ENCODE data around the gene ESRP2. TPM values are rescaled to one million over a fixed set of nuclear protein-coding genes. Genes with fewer than 3 reads are reported as not detected.

Gene ESRP2
- total RNA-seq, 2 experiments from 2014 or later, result not detected

DNA sequence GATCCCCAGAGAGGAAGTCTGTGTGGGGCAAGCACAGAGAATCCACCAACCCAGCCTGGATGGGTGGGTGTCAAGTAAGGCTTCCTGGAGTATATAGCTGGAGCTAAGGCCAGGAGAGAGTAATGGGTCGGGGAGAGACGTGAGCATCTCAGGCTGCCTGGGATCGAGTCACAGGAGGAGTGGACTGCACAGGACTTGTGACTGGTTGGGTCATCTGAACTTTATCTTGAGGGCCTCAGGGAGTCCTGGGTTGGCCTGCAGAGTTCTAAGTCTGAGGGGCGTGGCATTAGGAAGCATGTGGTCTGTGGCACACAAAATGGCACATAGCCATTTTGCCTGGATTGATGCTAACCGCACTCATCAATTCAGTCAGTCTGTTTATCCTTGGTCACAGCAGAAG is 10.7 kb upstream of the ESRP2 start:
- DNase-seq, result no peak
- POLR2A ChIA-PET, result interaction anchor here (0.6 to 2.3 kb wide), 4 partner anchors 11 to 73 kb away, joined by 3 to 9 read pairs (median 4); partner anchors contain the start of genes ESRP2, PRMT7 and SLC7A6OS
- no peaks in the 10 kb centered on the region for H3K9me3 Mint-ChIP-seq
- CTCF ChIA-PET, result interaction anchor here (1.4 to 3.3 kb wide), 2 partner anchors 15 to 17 kb away, joined by 4 to 19 read pairs; partner anchors contain the start of gene SLC7A6
- no peak overlapping the region for H3K27ac Mint-ChIP-seq
- H3K36me3 Mint-ChIP-seq (ENCODE audit: low read depth), result peaks cover 3% of the 10 kb centered on the region
- peaks cover 1% of the 10 kb centered on the region for H3K27me3 Mint-ChIP-seq
- peaks cover 23% of the 10 kb centered on the region for H3K4me1 Mint-ChIP-seq
- no peak overlapping the region for H3K4me3 Mint-ChIP-seq

DNA sequence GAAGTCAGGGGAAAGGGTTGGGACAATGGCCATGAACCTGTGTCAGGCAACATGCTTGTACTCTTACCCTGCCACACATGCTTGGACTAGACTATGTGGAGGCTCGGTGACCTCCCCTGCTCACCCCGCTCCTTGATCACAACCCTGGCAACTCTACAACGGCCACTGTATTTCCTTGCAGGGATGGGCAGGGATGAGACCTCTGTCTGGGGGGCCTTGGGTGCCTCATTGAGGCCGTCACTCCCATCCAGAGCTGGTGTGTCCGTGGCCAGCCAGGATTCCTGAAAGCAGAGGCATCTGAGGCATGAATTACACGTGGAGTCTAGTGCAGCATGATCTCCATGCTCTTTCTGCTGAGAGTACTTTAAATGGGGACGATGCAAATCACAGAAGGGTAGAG is 10.2 kb upstream of the ESRP2 start:
- ChIA-PET POLR2A (interaction anchor here (1.1 to 2.3 kb wide), 4 partner anchors 10 to 65 kb away, joined by 3 to 9 read pairs (median 6); partner anchors contain the start of genes ESRP2, PRMT7 and SLC7A6OS), CTCF (interaction anchor here (1.2 to 3.6 kb wide), 4 partner anchors 15 to 83 kb away, joined by 3 to 19 read pairs (median 10); partner anchors contain the start of genes PRMT7 and SLC7A6)
- peaks cover 1% of the 10 kb centered on the region for H3K27me3 Mint-ChIP-seq
- DNase-seq, result no peak
- H3K4me1 Mint-ChIP-seq, result peaks cover 23% of the 10 kb centered on the region
- H3K4me3 Mint-ChIP-seq, result peak overlapping the region; percentile 96
- peaks cover 3% of the 10 kb centered on the region for H3K36me3 Mint-ChIP-seq (ENCODE audit: low read depth)
- H3K27ac Mint-ChIP-seq, result no peak overlapping the region
- H3K9me3 Mint-ChIP-seq, result no peaks in the 10 kb centered on the region

DNA sequence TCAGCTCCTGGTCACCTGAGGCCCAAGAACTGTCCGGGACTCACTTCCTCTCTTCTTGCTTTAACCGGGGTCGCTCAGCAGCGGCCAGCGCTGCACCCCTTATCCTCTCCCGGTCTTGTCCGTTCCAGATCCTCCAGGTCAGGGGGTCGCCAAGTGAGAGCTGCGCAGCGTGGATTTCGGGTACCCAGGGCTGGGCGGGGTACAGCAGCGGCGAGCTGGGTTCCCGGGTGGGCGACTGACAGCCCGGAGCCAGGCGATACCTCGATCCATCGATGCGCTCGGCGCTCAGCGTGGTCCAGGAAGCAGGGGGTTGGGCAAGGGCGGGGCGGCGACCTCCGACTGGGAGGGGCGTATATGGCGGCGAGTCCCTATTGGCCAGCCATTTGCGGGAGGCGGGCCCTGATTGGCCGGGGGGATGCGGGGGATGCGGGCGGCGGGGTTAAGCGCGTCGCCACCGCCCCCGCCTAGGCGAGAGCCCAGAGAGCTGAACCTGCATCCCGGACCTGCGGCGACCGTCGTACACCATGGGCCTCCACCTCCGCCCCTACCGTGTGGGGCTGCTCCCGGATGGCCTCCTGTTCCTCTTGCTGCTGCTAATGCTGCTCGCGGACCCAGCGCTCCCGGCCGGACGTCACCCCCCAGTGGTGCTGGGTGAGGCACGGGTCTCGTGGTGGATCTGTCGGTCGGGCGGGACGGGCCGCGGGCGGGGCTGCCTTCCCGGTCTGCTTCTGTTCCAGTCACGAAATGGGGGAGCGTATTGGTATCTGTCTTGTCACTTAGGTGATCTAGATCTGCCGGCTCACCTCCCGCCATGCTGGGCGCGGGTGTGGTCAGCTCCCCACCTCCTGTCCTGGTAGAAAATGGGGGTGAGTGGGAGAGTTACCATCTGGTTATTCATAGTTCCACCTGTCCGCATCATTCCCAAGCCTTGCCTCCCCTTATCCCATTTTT is 9.3 kb upstream of the ESRP2 start, which contains the start of gene PLA2G15:
Gene PLA2G15, plus strand, starts transcription at position 471 of the 951 bp plus-strand sequence. Its CDS starts 54 bp downstream, at position 525.
- POLR2A ChIA-PET, result interaction anchor here (0.7 to 2.3 kb wide), 11 partner anchors 9 to 411 kb away, joined by 3 to 11 read pairs (median 4); partner anchors contain the start of genes ESRP2, PRMT7, SLC7A6 and SLC7A6OS
- peak within 1 kb of the TSS; percentile 96 for H3K4me3 Mint-ChIP-seq
- peak within 1 kb of the TSS; percentile 79 for H3K27ac Mint-ChIP-seq

DNA sequence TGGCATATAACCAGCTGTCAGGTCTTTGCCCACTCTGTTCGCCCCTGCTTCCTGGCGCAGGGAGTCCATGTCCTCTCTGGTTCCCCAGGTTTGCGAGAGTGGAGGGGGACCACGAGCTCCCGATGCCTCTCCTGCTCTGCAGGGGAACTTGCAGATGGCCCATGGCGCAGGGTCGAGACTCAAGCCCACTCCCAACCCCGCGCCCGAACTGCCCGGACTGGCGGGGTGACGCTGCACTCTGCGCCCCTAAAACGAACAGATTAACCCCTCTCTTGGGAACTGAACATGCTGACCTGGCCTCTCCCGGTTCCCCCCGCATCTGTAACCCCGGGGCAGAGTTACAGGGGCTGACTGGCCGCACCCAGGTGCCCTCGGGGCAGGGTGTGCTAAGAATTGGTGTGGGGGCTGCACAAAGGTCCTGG is 8.6 kb upstream of the ESRP2 start:
- H3K36me3 Mint-ChIP-seq (ENCODE audit: low read depth), result no peaks in the 10 kb centered on the region
- CTCF ChIA-PET, result interaction anchor here (0.7 to 3.6 kb wide), 5 partner anchors 13 to 84 kb away, joined by 5 to 19 read pairs (median 8); partner anchors contain the start of gene SLC7A6
- peaks cover 1% of the 10 kb centered on the region for H3K27me3 Mint-ChIP-seq
- POLR2A ChIA-PET, result interaction anchor here (0.9 to 2.3 kb wide), 7 partner anchors 8 to 308 kb away, joined by 3 to 11 read pairs (median 4); partner anchors contain the start of genes ESRP2, PRMT7, PSMB10 and SLC7A6
- peaks cover 25% of the 10 kb centered on the region for H3K4me1 Mint-ChIP-seq
- H3K27ac Mint-ChIP-seq, result peak overlapping the region; percentile 79
- DNase-seq, result no peak
- no peaks in the 10 kb centered on the region for H3K9me3 Mint-ChIP-seq
- peak overlapping the region; percentile 96 for H3K4me3 Mint-ChIP-seq

More for the DNA sequence above, 9.3 kb upstream of the ESRP2 start, which contains the start of gene PLA2G15:
- Mint-ChIP-seq H3K36me3 (ENCODE audit: low read depth) (no peaks in the 10 kb centered on the region), H3K4me1 (peaks cover 23% of the 10 kb centered on the region), H3K27me3 (peaks cover 1% of the 10 kb centered on the region), H3K9me3 (no peaks in the 10 kb centered on the region)
- CTCF ChIA-PET, result interaction anchor here (0.9 to 3.6 kb wide), 5 partner anchors 13 to 83 kb away, joined by 3 to 19 read pairs (median 8); partner anchors contain the start of genes PRMT7 and SLC7A6
- DNase-seq, result peak; percentile 96

DNA sequence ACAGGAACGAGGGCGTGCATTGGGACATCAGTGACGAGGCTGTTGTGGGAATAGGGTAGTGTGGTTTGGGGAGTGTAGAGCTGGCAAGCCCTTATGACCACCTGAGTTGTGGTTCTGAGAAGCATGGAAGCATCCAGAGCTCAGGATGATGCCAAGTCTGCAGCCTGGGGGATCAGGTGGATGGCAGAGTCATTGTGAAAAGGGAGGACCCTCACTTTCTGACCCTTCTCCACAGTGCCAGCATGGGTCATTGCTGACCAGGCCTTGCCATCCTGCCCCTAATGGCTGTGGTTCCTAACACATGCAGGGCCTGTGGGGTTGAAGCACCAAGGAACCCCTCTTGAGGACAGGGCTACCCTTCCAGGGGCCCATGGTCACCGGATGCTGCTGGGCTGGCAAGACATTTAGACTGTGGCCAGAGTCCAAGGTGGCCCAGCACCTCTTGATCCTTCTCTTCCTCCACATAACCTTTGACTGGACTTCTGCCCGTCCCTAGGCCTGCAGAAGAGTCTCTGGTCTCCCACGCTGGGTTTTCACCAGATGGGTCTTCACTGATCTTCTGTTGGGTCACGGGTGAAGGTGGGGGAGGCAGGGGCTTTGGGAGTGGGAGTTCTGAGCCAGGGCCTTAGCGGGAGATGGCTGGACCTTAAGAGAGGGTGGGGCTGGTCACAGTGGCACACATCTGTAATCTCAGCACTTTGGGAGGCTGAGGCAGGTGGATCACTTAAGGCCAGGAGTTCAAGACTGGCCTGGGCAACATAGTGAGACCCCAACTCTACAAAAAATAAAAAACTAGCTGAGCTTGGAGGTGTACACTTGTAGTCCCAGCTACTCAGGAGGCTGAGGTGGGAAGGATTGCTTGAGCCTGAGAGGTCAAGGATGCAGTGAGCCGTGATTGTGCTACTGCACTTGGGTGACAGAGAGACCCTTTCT is 7.3 kb upstream of the ESRP2 start:
- no peak for DNase-seq
- Mint-ChIP-seq H3K9me3 (no peaks in the 10 kb centered on the region), H3K27ac (no peak overlapping the region), H3K4me3 (peak overlapping the region; percentile 96), H3K27me3 (peaks cover 1% of the 10 kb centered on the region), H3K4me1 (peaks cover 30% of the 10 kb centered on the region), H3K36me3 (ENCODE audit: low read depth) (no peaks in the 10 kb centered on the region)
- ChIA-PET CTCF (interaction anchor here (0.7 to 3.6 kb wide), 8 partner anchors 15 to 1045 kb away, joined by 3 to 19 read pairs (median 6); partner anchors contain the start of gene SLC7A6), POLR2A (interaction anchor here (0.6 to 0.7 kb wide), 2 partner anchors 33 to 139 kb away, joined by 3 to 5 read pairs; no protein-coding TSS in a partner anchor)

DNA sequence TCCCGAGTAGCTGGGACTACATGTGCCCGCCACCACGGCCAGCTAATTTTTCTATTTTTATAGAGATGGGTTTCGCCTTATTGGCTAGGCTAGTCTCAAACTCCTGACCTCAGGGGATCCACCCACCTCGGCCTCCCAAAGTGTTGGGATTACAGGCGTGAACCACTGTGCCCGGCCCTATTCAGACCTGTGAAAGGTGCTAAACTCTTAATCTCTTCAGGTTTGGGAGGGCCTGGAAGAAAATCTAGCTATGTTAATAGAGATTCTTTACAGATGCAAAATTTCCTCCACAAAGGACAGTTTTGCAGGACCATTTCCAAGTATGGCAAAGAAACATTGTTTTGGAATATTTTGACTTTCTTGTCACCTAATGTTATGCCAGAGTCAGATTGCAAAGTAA is 6.2 kb upstream of the ESRP2 start:
- no peak for DNase-seq
- Mint-ChIP-seq H3K4me1 (peaks cover 39% of the 10 kb centered on the region), H3K27ac (no peak overlapping the region), H3K36me3 (ENCODE audit: low read depth) (no peaks in the 10 kb centered on the region), H3K9me3 (no peaks in the 10 kb centered on the region), H3K4me3 (no peak overlapping the region), H3K27me3 (peaks cover 1% of the 10 kb centered on the region)
- CTCF ChIA-PET, result interaction anchor here (0.7 to 3.6 kb wide), 6 partner anchors 20 to 1046 kb away, joined by 3 to 15 read pairs (median 4); partner anchors contain the start of gene SLC7A6
- POLR2A ChIA-PET, result no interaction called here

DNA sequence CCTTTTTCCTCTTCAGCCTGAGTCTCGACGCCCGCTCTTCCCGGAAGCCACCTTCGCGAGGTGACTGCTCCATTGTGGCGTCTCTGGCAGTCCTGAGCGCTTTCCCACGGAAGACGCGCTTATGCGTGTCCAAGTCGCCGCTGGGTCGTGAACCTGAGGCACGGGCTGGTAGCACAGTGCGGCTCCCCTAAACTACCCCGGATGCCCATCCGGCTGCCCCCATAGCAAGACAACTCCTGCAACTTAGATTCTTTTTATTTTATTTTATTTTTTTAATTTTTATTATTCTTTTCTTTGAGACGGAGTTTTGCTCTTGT is 2.1 kb upstream of the ESRP2 start:
- CTCF ChIA-PET, result interaction anchor here (1.2 to 2.4 kb wide), 4 partner anchors 10 to 90 kb away, joined by 4 to 12 read pairs (median 7); partner anchors contain the start of gene SLC7A6
- POLR2A ChIA-PET, result interaction anchor here (1.8 kb wide), 1 partner anchor 73 kb away, joined by 4 read pairs; the partner anchor contains the start of genes PRMT7 and SLC7A6OS
- Mint-ChIP-seq H3K9me3 (no peaks in the 10 kb centered on the region), H3K36me3 (ENCODE audit: low read depth) (peaks cover 3% of the 10 kb centered on the region), H3K4me1 (peaks cover 32% of the 10 kb centered on the region), H3K4me3 (peak overlapping the region; percentile 96), H3K27ac (peak overlapping the region; percentile 85), H3K27me3 (peaks cover 4% of the 10 kb centered on the region)
- DNase-seq, result no peak

DNA sequence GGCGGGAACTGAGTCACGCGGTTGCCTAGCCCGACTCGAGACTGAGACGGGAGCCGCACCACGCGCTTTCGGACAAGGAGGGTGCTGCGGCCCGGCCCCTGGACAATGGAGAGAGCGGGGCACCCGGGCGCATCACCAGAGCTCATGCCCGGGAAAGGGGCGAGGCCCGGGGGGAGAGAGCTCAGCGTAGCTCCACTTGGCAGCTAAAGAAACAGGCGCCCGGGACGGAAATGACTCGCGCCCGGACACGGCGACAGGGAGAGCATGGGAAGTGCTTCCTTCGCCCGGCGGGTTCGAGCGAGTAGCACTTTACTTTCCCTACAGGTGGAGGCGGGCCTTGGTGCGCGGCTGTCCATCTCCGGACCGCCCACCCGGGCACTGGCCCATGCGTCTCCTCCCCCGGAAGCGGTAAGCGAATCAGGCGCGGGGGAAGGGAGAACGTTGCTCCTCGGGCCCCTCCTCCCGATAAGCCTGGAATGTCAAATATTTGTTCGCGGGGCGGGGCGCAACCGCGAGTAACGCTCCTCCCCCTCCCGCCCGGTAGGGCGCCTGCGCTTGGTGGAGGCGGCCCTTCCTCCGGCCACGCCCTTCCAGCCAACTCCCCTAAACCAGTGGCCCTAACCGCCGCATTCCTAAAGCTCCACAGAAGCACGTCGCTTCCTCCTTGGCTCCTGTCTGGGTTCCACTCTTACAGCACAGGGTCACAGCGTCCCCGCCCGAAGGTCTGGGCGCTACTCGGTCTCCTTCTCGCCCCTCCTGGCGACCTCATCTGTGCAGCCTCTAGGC is 1.5 kb upstream of the ESRP2 start:
- H3K27ac Mint-ChIP-seq, result peak overlapping the region; percentile 85
- peaks cover 4% of the 10 kb centered on the region for H3K27me3 Mint-ChIP-seq
- POLR2A ChIA-PET, result interaction anchor here (0.9 to 1.9 kb wide), 3 partner anchors 8 to 118 kb away, joined by 3 to 9 read pairs (median 4); partner anchors contain the start of genes PLA2G15, PRMT7 and SLC7A6OS
- CTCF ChIA-PET, result interaction anchor here (0.8 to 2.4 kb wide), 6 partner anchors 24 to 144 kb away, joined by 3 to 12 read pairs (median 6); partner anchors contain the start of gene SLC7A6
- peaks cover 5% of the 10 kb centered on the region for H3K36me3 Mint-ChIP-seq (ENCODE audit: low read depth)
- H3K9me3 Mint-ChIP-seq, result no peaks in the 10 kb centered on the region
- peak overlapping the region; percentile 96 for H3K4me3 Mint-ChIP-seq
- DNase-seq, result peak; percentile 90
- peaks cover 32% of the 10 kb centered on the region for H3K4me1 Mint-ChIP-seq

DNA sequence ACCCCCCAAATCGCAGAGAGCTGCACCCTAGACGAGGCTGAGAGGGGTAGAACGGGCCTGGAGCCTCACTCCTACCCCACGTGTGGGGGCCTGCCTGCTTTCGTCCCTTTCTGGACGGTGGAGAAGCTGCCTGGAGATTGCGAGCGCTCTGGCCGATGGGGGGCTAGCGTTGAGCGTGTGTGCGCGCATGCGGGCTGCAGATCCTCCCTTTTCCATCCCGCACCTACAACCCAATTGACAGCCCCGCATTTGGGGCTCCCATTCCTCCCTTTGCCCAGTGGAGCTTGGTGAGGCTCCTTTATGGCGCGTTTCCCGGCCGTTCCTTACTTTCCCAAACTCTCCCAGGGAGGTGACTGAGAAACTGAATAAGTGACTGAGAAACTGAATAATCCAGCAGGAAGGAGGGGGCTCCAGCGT is 907 bp upstream of the ESRP2 start:
- POLR2A ChIA-PET, result interaction anchor here (0.6 to 1.9 kb wide), 5 partner anchors 9 to 119 kb away, joined by 3 to 9 read pairs (median 3); partner anchors contain the start of genes PLA2G15, PRMT7 and SLC7A6OS
- Mint-ChIP-seq H3K36me3 (ENCODE audit: low read depth) (peaks cover 5% of the 10 kb centered on the region), H3K4me3 (peak overlapping the region; percentile 96), H3K27me3 (peaks cover 4% of the 10 kb centered on the region), H3K27ac (no peak overlapping the region), H3K4me1 (peaks cover 32% of the 10 kb centered on the region), H3K9me3 (no peaks in the 10 kb centered on the region)
- CTCF ChIA-PET, result interaction anchor here (0.8 to 2.4 kb wide), 4 partner anchors 25 to 143 kb away, joined by 3 to 7 read pairs (median 4); partner anchors contain the start of gene SLC7A6
- no peak for DNase-seq

DNA sequence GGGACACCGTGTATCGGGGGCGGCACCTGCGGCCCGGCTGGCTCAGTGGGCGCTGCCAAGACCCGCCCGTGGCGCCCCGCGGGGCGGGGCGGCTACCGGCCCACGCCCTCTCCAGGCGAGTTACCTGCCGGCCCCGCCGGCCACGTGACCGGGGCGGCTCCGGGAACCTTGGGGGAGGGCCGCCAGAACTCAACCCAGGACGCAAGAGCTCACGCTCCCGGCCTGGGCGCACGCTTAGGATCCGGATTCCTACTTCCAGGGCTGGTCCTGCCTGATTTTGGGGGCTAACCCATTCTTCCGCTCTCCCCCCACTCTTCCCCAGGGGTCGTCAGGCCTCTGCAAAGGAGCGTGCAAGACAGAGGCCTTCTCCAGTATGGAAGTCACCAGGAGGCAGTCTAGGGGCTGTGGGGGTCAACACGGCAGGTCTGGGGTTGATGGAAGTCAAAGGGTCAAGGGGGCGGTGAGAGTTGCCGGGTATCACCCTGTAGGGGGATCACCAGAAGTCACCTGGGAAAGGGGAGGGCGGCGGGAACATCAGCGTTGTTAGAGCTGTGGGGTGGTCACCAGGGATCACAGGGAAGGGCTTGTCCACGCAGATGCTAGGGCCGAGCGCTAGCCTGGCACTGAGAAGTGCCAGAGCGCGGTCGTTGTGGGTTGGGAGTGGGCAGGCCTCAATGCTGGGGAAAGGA is 354 bp upstream of the ESRP2 start:
- Mint-ChIP-seq H3K27me3 (peaks cover 4% of the 10 kb centered on the region), H3K36me3 (ENCODE audit: low read depth) (peaks cover 5% of the 10 kb centered on the region), H3K27ac (no peak overlapping the region), H3K9me3 (no peaks in the 10 kb centered on the region), H3K4me1 (peaks cover 32% of the 10 kb centered on the region), H3K4me3 (peak overlapping the region; percentile 96)
- no peak for DNase-seq
- ChIA-PET CTCF (interaction anchor here (0.8 to 2.4 kb wide), 3 partner anchors 28 to 142 kb away, joined by 3 to 7 read pairs (median 3); partner anchors contain the start of gene SLC7A6), POLR2A (interaction anchor here (0.6 to 1.9 kb wide), 4 partner anchors 9 to 75 kb away, joined by 3 to 9 read pairs (median 4); partner anchors contain the start of genes PLA2G15, PRMT7 and SLC7A6OS)
